A673 (cell line): Measurements from ENCODE around the gene ARCN1.

Experiments used
- EZH2 ChIP-seq: fragments of 200-600 bp; sonication (generic); IDR thresholded peaks from 2 replicates; pipeline ENCODE4 v1.6.1; 2017; ENCODE audit warnings: borderline replicate concordance, low read depth, mild to moderate bottlenecking, mixed read lengths, antibody characterized with exemption, low read length; ENCODE audit not compliant: poor library complexity, severe bottlenecking
- TF ChIP-seq, protein P1 (sequence below): fragments of 300-800, 200-600 bp; sonication (generic); conservative IDR thresholded peaks from 2 replicates; pipeline ENCODE4 v1.5.1; 2017; ENCODE audit warnings: low read depth, mild to moderate bottlenecking, antibody characterized with exemption, low read length, moderate library complexity, mixed read lengths

DNA sequence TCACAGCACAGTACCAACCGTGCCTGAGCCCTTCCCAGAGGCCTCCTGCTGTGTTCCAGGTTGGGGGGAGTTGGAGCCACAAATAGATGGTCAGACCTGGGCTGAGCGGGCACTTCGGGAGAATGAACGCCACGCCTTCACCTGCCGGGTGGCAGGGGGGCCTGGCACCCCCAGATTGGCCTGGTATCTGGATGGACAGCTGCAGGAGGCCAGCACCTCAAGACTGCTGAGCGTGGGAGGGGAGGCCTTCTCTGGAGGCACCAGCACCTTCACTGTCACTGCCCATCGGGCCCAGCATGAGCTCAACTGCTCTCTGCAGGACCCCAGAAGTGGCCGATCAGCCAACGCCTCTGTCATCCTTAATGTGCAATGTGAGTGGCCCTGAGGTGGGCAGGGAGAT lies 40.1 kb upstream of the ARCN1 start:
- TF ChIP-seq EZH2: no peak
- TF ChIP-seq, protein P1, sequence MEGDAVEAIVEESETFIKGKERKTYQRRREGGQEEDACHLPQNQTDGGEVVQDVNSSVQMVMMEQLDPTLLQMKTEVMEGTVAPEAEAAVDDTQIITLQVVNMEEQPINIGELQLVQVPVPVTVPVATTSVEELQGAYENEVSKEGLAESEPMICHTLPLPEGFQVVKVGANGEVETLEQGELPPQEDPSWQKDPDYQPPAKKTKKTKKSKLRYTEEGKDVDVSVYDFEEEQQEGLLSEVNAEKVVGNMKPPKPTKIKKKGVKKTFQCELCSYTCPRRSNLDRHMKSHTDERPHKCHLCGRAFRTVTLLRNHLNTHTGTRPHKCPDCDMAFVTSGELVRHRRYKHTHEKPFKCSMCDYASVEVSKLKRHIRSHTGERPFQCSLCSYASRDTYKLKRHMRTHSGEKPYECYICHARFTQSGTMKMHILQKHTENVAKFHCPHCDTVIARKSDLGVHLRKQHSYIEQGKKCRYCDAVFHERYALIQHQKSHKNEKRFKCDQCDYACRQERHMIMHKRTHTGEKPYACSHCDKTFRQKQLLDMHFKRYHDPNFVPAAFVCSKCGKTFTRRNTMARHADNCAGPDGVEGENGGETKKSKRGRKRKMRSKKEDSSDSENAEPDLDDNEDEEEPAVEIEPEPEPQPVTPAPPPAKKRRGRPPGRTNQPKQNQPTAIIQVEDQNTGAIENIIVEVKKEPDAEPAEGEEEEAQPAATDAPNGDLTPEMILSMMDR: no peak
